Epithelial cell of proximal tubule (primary cell): Measurements from ENCODE around the gene FIG4. TPM values are rescaled to one million over a fixed set of nuclear protein-coding genes. Genes with fewer than 3 reads are reported as not detected.
"Not testable (repeated sequence)": the region's sequence is repeated elsewhere in the genome, so short reads cannot be mapped to it uniquely, and the experiment has no call there.

Experiments
- DNase-seq: peaks from one replicate; pipeline ENCODE4 v3.0.0-alpha.2; 2011; ENCODE audit warnings: low read depth
- H3K4me3 ChIP-seq: 2 replicates; pipeline ENCODE4 v1.5.1; 2011; ENCODE audit warnings: low read depth, mild to moderate bottlenecking, low read length
- total RNA-seq: library from RNA; depleted of rRNA; stranded (reverse); fragments of >200 nt; gene quantifications from 2 replicates; pipeline ENCODE4 v1.2.3, GENCODE V29; 2015
- TF ChIP-seq, protein P1 (sequence below): conservative IDR thresholded peaks from 2 replicates; pipeline ENCODE4 v1.5.1; 2012; ENCODE audit warnings: low read depth, mild to moderate bottlenecking, low read length

The FIG4 gene
- total RNA-seq, 1 donor from 2014 or later: 15.5 TPM

DNA sequence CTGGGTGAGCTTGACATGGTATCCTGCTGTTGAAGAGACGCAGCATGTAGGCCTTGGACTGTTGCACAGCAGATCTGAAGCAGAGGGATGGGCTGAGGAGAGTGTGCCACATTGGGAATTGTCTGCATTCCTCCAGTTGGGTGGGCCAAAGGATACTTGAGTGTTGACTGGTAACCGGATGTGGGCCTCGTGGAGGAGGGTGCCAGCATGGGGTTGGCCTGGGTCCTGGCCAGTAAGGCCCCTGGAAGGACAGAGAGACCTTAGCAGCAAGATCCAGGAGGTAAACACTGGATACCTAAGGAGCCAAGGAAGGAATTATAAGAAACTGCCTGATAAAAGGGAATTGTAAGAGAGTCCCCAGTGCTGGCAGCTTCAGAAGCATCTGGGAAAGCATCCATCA lies 76.9 kb downstream of the FIG4 start:
- DNase-seq: no peak
- H3K4me3 ChIP-seq: no peak overlapping the region
- TF ChIP-seq, protein P1, sequence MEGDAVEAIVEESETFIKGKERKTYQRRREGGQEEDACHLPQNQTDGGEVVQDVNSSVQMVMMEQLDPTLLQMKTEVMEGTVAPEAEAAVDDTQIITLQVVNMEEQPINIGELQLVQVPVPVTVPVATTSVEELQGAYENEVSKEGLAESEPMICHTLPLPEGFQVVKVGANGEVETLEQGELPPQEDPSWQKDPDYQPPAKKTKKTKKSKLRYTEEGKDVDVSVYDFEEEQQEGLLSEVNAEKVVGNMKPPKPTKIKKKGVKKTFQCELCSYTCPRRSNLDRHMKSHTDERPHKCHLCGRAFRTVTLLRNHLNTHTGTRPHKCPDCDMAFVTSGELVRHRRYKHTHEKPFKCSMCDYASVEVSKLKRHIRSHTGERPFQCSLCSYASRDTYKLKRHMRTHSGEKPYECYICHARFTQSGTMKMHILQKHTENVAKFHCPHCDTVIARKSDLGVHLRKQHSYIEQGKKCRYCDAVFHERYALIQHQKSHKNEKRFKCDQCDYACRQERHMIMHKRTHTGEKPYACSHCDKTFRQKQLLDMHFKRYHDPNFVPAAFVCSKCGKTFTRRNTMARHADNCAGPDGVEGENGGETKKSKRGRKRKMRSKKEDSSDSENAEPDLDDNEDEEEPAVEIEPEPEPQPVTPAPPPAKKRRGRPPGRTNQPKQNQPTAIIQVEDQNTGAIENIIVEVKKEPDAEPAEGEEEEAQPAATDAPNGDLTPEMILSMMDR: no peak

DNA sequence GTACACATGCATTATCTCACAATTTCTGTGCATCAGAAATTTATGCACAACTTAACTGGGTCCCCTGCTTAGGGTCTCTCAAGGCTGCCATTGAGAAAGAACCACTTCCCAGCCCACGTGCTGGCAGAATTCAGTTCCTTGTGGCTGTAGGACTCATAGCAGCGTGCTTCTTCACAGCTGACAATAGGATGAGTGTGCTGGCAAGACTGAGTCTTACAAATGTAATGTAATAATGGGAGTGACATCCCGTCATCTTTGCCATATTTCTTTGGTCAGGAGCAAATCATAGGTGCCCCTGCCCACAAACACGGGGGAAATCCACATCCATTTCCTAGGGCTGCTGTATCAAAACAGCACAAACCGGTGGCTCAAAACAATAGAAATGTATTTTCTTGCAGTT lies 77.4 kb downstream of the FIG4 start:
- no peak for DNase-seq
- TF ChIP-seq, protein P1: no peak
- H3K4me3 ChIP-seq: no peak overlapping the region

DNA sequence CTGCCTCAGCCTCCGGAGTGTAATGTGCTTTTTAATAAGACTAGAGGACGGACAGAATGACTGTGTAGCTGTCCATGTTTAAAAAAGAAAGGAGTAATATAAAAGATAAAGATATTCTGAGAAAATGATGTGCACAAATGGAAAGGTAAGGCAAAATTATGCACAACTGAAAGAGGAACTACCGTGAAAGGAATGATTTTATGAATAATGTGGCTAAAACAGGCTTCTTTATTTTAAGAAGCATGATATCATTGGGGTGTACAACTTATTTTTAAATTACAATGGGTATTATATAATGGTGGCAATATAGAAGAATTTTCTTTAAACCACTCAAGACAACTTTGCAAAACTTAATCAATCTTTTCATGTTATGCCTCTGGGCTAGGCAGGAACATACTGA lies 78.1 kb downstream of the FIG4 start:
- no peak for DNase-seq
- TF ChIP-seq, protein P1: no peak
- H3K4me3 ChIP-seq: no peak overlapping the region

DNA sequence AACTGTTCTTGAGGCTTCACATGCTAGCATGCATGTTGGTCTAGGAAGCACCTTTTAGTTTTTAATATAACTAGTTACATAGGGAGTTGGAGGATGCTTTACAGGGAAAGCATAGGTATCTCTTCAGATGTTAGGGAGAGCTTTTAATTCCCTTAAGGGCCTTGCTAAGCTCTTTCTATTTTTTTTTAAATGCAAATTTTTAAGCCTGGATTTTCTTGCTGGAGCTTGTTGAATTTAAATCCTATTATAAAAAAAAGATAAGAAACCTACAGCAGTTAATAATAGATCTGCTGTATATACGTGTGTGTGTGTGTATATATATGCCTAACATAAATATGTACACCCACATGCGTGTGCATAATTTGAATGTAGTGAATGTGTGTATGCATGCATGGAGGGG lies 79.0 kb downstream of the FIG4 start:
- TF ChIP-seq, protein P1: no peak

DNA sequence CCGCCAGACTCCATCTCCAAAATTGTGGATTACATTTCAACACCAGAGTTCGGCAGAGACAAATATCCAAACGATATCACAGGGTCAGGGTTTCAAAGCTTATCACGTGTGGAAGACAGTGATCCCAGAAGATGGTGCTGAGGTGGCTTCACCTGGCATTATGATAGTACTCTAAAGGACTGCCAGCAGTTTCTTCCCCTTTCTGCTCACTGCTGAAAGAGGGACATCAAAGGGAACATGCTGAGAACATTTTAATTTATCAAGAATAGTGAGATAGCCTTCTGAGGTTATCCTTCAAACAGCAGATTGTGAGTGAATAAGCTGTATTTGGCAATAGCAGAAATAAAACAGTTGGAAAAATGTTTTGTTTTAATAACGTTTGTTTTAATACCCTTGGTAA lies 79.7 kb downstream of the FIG4 start:
- H3K4me3 ChIP-seq: no peak overlapping the region
- TF ChIP-seq, protein P1: no peak
- DNase-seq: no peak

More for the DNA sequence above, 79.0 kb downstream of the FIG4 start:
- no peak for DNase-seq
- no peak overlapping the region for H3K4me3 ChIP-seq

DNA sequence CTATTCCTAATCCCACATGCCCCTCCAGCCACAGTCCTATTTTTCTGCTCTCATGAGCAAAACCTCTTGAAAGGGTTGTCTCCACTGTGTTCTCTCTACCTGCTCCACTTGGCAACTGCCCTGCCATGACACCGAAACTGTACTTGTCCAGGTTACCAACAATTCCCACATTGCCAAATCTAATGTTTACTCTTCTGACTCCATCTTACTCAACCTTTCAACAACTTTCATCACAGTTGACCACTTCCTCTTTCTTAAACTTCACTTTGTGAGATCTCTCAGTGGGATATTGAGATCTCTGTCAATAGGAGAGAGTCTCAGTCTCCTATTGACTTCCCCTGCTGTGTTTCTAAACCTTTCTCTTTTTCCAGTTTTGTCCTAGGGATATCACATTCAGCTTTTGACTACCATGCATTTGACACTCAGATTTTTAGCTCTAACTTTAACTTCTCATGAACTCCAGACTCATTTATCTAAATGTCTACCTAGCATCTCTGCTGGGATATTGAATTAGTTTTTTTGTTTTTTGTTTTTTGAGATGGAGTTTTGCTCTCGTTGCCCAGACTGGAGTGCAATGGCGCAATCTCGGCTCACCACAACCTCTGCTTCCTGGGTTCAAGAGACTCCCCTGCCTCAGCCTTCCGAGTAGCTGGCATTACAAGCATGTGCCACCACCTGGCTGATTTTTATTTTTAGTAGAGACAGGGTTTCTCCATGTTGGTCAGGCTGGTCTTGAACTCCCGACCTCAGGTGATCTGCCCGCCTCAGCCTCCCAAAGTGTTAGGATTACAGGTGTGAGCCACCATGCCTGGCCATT lies 81.1 kb downstream of the FIG4 start:
- not testable (repeated sequence) for DNase-seq, H3K4me3 ChIP-seq

DNA sequence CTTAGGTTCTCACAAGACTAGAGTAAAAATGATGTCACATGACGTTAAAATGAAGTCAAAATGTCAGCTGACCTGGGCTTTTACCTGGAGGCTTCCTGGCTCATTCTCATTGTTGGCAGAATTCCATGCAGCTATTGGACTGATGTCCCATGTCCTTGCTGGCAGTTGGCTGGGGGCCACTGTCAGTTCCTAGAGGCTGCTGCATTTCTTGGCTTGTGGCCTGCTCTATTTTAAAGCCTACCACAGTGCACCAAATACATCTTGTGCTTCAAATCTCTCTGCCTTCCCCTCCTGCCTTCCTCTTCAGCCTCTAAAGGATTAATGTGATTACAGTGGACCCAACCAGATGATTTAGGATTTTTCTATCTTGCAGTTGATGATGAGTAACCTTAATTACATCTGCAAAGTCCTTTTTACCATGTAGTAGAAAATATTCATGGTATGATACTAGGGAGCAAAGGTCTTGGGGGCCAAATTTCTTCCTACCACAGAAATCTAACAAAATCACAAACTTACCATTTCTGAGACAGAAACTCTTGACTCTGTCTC lies 81.9 kb downstream of the FIG4 start:
- no peak for DNase-seq
- H3K4me3 ChIP-seq: no peak overlapping the region
- TF ChIP-seq, protein P1: no peak
